Measurements from ENCODE around the gene GRM7.

DNA sequence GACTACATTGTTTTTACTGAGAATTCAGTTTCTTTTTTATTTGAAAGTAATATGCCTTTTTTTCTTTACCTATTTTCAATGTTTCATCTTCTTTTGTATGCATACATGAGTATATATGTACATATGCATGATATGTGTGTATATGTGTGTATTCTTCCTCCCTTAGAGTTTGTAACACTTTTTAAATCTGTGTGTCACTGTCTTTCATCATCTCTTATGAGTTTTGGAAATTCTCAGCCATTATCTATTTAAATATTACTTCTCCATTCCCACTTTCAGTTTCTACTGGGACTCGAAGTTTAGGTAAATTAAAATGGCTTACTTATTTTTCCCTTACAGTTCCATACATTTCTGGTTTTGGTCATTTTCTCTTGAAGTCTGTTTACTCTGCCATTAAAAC is 754.1 kb downstream of the GRM7 start:
- TF ChIP-seq, protein P1, sequence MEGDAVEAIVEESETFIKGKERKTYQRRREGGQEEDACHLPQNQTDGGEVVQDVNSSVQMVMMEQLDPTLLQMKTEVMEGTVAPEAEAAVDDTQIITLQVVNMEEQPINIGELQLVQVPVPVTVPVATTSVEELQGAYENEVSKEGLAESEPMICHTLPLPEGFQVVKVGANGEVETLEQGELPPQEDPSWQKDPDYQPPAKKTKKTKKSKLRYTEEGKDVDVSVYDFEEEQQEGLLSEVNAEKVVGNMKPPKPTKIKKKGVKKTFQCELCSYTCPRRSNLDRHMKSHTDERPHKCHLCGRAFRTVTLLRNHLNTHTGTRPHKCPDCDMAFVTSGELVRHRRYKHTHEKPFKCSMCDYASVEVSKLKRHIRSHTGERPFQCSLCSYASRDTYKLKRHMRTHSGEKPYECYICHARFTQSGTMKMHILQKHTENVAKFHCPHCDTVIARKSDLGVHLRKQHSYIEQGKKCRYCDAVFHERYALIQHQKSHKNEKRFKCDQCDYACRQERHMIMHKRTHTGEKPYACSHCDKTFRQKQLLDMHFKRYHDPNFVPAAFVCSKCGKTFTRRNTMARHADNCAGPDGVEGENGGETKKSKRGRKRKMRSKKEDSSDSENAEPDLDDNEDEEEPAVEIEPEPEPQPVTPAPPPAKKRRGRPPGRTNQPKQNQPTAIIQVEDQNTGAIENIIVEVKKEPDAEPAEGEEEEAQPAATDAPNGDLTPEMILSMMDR (conservative IDR thresholded peaks at IDR 0.05; ENCODE audit: low read depth, low read length) = no peak
- TF ChIP-seq EZH2 (IDR thresholded peaks at IDR 0.05; ENCODE audit: borderline replicate concordance, low read depth, low read length, poor library complexity, severe bottlenecking) = no peak

All from A673 (cell line).